GM12878 (cell line): ENCODE results near the gene NFU1. TPM values are rescaled to one million over a fixed set of nuclear protein-coding genes. Genes with fewer than 3 reads are reported as not detected.

Source experiments
- ATAC-seq: fragments of 200-7000 bp; cut with Tn5 transposase; 3 replicates; pipeline ENCODE4 v1.9.1; 2020; ENCODE audit warnings: mild to moderate bottlenecking, moderate library complexity
- BruUV-seq: library from RNA; stranded (reverse); fragments of 400-500 nt; replicated peaks from 2 replicates; lab custom pipeline; 2021; lab: Mats Ljungman, UMichigan
- CTCF ChIA-PET: fragments of 300-600 bp; sonication (Branson Sonifier 250); formaldehyde crosslinking; extraction: SDS; loops from one replicate; lab custom pipeline; 2021; ENCODE audit warnings: inconsistent platforms; lab: Yijun Ruan, JAX
- POLR2A ChIA-PET: fragments of 350-600 bp; formaldehyde crosslinking; extraction: SDS; loops from one replicate; lab custom pipeline; 2021; ENCODE audit warnings: inconsistent platforms; lab: Charles Lee
- RAD21 ChIA-PET: fragments of 300-600 bp; sonication (Branson Sonifier 250); formaldehyde crosslinking; loops from one replicate; lab custom pipeline; 2023; ENCODE audit warnings: antibody characterized with exemption; ENCODE audit not compliant: unreplicated experiment; lab: Charles Lee
- SMC1A ChIA-PET: fragments of 300-600 bp; sonication (Branson Sonifier 250); formaldehyde crosslinking; loops from one replicate; lab custom pipeline; 2023; ENCODE audit not compliant: unreplicated experiment, uncharacterized antibody; lab: Charles Lee
- DNase-seq: peaks from one replicate; pipeline ENCODE4 v3.0.0-alpha.2; 2011; ENCODE audit warnings: low read depth, low spot score
- FAIRE-seq: peaks from 3 replicates; lab custom pipeline; 2011; peaks lifted over from hg19 to GRCh38; lab: Jason Lieb, UNC
- H2AFZ ChIP-seq: 2 replicates; pipeline ENCODE4 v1.6.0; 2011; ENCODE audit warnings: low read depth, low read length, control low read depth; ENCODE audit not compliant: control insufficient read depth
- H3K27ac ChIP-seq: 2 replicates; pipeline ENCODE4 v1.5.1; 2011; ENCODE audit warnings: control low read depth; ENCODE audit not compliant: control insufficient read depth, insufficient read depth
- H3K27me3 ChIP-seq, 2 experiments: replicated peaks in 1 of 2; 2 replicates each; pipeline versions ENCODE4 v1.6.0 to v1.6.1; 2011; ENCODE audit warnings: low read length in 1 of 2; ENCODE audit not compliant: control insufficient read depth in 2 of 2, insufficient read depth in 2 of 2
- H3K36me3 ChIP-seq, 2 experiments: 2 replicates each; pipeline ENCODE4 v1.5.1; 2011; ENCODE audit warnings: low read length in 1 of 2; ENCODE audit not compliant: control insufficient read depth in 2 of 2, insufficient read depth in 2 of 2
- H3K4me1 ChIP-seq: 2 replicates; pipeline ENCODE4 v1.6.1; 2011; ENCODE audit warnings: mild to moderate bottlenecking, low read length, moderate library complexity, mixed read lengths; ENCODE audit not compliant: control insufficient read depth, insufficient read depth
- H3K4me2 ChIP-seq: 2 replicates; pipeline ENCODE4 v1.6.0; 2011; ENCODE audit warnings: control low read depth; ENCODE audit not compliant: control insufficient read depth, insufficient read depth
- H3K4me3 ChIP-seq: fragments of 200-600 bp; sonication (generic); 2 replicates; pipeline ENCODE4 v1.5.1; 2016
- H3K79me2 ChIP-seq: 2 replicates; pipeline ENCODE4 v1.6.0; 2011; ENCODE audit warnings: low read length; ENCODE audit not compliant: control insufficient read depth, insufficient read depth
- H3K9ac ChIP-seq: 2 replicates; pipeline ENCODE4 v1.8.0; 2011; ENCODE audit warnings: low read length, control low read depth, mixed read lengths; ENCODE audit not compliant: control insufficient read depth, insufficient read depth
- H3K9me3 ChIP-seq: replicated peaks from 3 replicates; pipeline ENCODE4 v1.5.1; 2011; ENCODE audit warnings: mild to moderate bottlenecking, low read length; ENCODE audit not compliant: control insufficient read depth, insufficient read depth
- H4K20me1 ChIP-seq: 2 replicates; pipeline ENCODE4 v1.6.0; 2011; ENCODE audit not compliant: control insufficient read depth, insufficient read depth
- ASH2L ChIP-seq: fragments of 300-600, 200-600 bp; sonication (generic); IDR thresholded peaks from 2 replicates; pipeline ENCODE4 v1.6.1; 2017; ENCODE audit warnings: low read depth, mild to moderate bottlenecking, borderline replicate concordance
- BACH1 ChIP-seq: fragments of 450-650 bp; IDR thresholded peaks from 2 replicates; pipeline ENCODE4 v1.6.1; 2017; ENCODE audit warnings: mild to moderate bottlenecking, borderline replicate concordance
- BCL3 ChIP-seq: IDR thresholded peaks from 2 replicates; pipeline ENCODE4 v1.6.1; 2011; ENCODE audit warnings: borderline replicate concordance, low read depth, mild to moderate bottlenecking, moderate library complexity, low read length; ENCODE audit not compliant: insufficient read depth, poor library complexity, severe bottlenecking
- FOS ChIP-seq: IDR thresholded peaks from 3 replicates; pipeline ENCODE4 v1.6.1; 2011; ENCODE audit warnings: borderline replicate concordance; ENCODE audit not compliant: insufficient read length; ENCODE audit errors: extremely low read depth
- HDAC6 ChIP-seq: fragments of 200-600 bp; sonication (generic); IDR thresholded peaks from one replicate; pipeline ENCODE4 v1.8.0; 2017; ENCODE audit warnings: antibody characterized with exemption; ENCODE audit not compliant: unreplicated experiment
- KDM1A ChIP-seq: fragments of 200-600 bp; sonication (generic); IDR thresholded peaks from 2 replicates; pipeline ENCODE4 v1.6.1; 2016; ENCODE audit warnings: borderline replicate concordance
- NR2C2 ChIP-seq: IDR thresholded peaks from 2 replicates; pipeline ENCODE4 v1.6.1; 2011; ENCODE audit warnings: borderline replicate concordance, low read depth; ENCODE audit not compliant: control insufficient read depth, insufficient read length
- NRF1 ChIP-seq: conservative IDR thresholded peaks from 2 replicates; pipeline ENCODE4 v1.6.1; 2011; ENCODE audit warnings: mild to moderate bottlenecking, low read depth, low read length, improper control_type of control experiment
- PAX5 ChIP-seq: IDR thresholded peaks from 2 replicates; pipeline ENCODE4 v1.6.1; 2011; ENCODE audit warnings: low read depth, low read length, borderline replicate concordance
- PAX8 ChIP-seq: fragments of 450-650 bp; IDR thresholded peaks from 2 replicates; pipeline ENCODE4 v1.6.1; 2017; ENCODE audit warnings: mild to moderate bottlenecking, moderate library complexity
- RAD51 ChIP-seq: fragments of 450-650 bp; IDR thresholded peaks from 2 replicates; pipeline ENCODE4 v1.6.1; 2016; ENCODE audit warnings: moderate library complexity, mild to moderate bottlenecking, inconsistent platforms
- RB1 ChIP-seq: fragments of 450-650 bp; formaldehyde crosslinking; IDR thresholded peaks from 2 replicates; pipeline ENCODE4 v1.6.1; 2017; ENCODE audit warnings: mild to moderate bottlenecking, borderline replicate concordance
- SP1 ChIP-seq: IDR thresholded peaks from one replicate; pipeline ENCODE4 v1.6.1; 2011; ENCODE audit warnings: low read depth, low read length
- SUPT20H ChIP-seq: IDR thresholded peaks from 2 replicates; pipeline ENCODE4 v1.6.1; 2011; ENCODE audit warnings: low read depth, mild to moderate bottlenecking, low read length, moderate library complexity, borderline replicate concordance; ENCODE audit not compliant: control insufficient read depth
- TAF1 ChIP-seq: IDR thresholded peaks from 2 replicates; pipeline ENCODE4 v1.6.1; 2011; ENCODE audit warnings: mild to moderate bottlenecking, low read depth, low read length, borderline replicate concordance
- YBX1 ChIP-seq: fragments of 450-650 bp; IDR thresholded peaks from 2 replicates; pipeline ENCODE4 v1.6.1; 2016; ENCODE audit warnings: antibody characterized with exemption
- YY1 ChIP-seq: IDR thresholded peaks from 2 replicates; pipeline ENCODE4 v1.6.1; 2011; ENCODE audit warnings: low read depth, mild to moderate bottlenecking, low read length
- ZNF217 ChIP-seq: fragments of 450-650 bp; IDR thresholded peaks from 2 replicates; pipeline ENCODE4 v1.6.1; 2017; ENCODE audit warnings: antibody characterized with exemption, mild to moderate bottlenecking
- WGBS: methylation state at CpG from one replicate; pipeline ENCODE4 v1.1.6; 2016; ENCODE audit warnings: low lambda C conversion rate; ENCODE audit not compliant: insufficient replicate concordance, insufficient coverage; ENCODE audit errors: missing lambda C conversion rate; 5-methylcytosine and 5-hydroxymethylcytosine counted together
- in situ Hi-C: fragments of 300-500 bp; cut with MboI; formaldehyde crosslinking; loops from 9 replicates; pipeline ENCODE4 v1.14.3; 2018; ENCODE audit warnings: mixed read lengths
- intact Hi-C: fragments of 100-400 bp; cut with micrococcal nuclease; formaldehyde crosslinking; loops from one replicate; pipeline ENCODE4 v1.14.2; 2022; ENCODE audit not compliant: unreplicated experiment
- polyA plus RNA-seq, 11 experiments: library from polyadenylated mRNA; depleted of rRNA in 4 of 11; unstranded in 6 of 11; stranded (reverse) in 5 of 11; fragments of >200 nt; fragmentation: Nextera tagmentation in 4 of 11; fragmentation: Illumina TruSeq in 1 of 11; extraction: Ambion mirVana in 4 of 11; extraction: Trizol in 1 of 11; gene quantifications; 1 replicate in 1 of 11; 2 replicates in 10 of 11; pipeline versions ENCODE4 v1.2.1 to v1.2.3, GENCODE V29; 2011 to 2016; ENCODE audit warnings: inconsistent platforms in 2 of 11, missing spikeins in 2 of 11, low read depth in 1 of 11
- total RNA-seq, 4 experiments: library from RNA; depleted of rRNA in 3 of 4; stranded (reverse); fragments of >200 nt in 3 of 4; fragmentation: Illumina TruSeq in 1 of 4; extraction: Trizol in 1 of 4; gene quantifications; 2 replicates each; pipeline versions ENCODE4 v1.2.1 to v1.2.3, GENCODE V29; 2013 to 2021
- TF ChIP-seq, protein P1 (sequence below): fragments of 450-650 bp; IDR thresholded peaks from 2 replicates; pipeline ENCODE4 v1.6.1; 2017; ENCODE audit warnings: mild to moderate bottlenecking, moderate library complexity

The NFU1 gene
- total and polyA plus RNA-seq, 10 of the 15 experiments (the other 5 are each of a cell fraction or from before 2014, with no cell fraction given), result 27.3 to 86.0 (median 41.5) TPM

- intact Hi-C loops, result loop anchor here (2.0 to 5.0 kb wide), 4 partner anchors 51 to 277 kb away; partner anchors contain the start of gene GFPT1
- H3K4me1 ChIP-seq, result peaks cover 9% of the 10 kb centered on the region; the same call in 1 of the 2 replicates
- H4K20me1 ChIP-seq, result no peaks in the 10 kb centered on the region
- H3K27me3 ChIP-seq, result no peaks in the 10 kb centered on the region
- WGBS, result 71% methylated on average over 7 of the region's 7 CpGs
- no peak for FAIRE-seq
- H3K36me3 ChIP-seq, result no peaks in the 10 kb centered on the region
- ChIA-PET RAD21 (interaction anchor here (0.7 to 3.7 kb wide), 15 partner anchors 16 to 362 kb away, joined by 3 to 27 read pairs (median 5); no protein-coding TSS in a partner anchor), POLR2A (interaction anchor here (0.5 to 3.5 kb wide), 11 partner anchors 9 to 208 kb away, joined by 3 to 16 read pairs (median 5); partner anchors contain the start of genes AAK1 and GFPT1), SMC1A (interaction anchor here (0.9 to 2.7 kb wide), 17 partner anchors 9 to 332 kb away, joined by 3 to 15 read pairs (median 4); no protein-coding TSS in a partner anchor), CTCF (interaction anchor here (0.6 to 4.1 kb wide), 21 partner anchors 13 to 286 kb away, joined by 3 to 24 read pairs (median 4); partner anchors contain the start of gene GFPT1)
- H3K79me2 ChIP-seq, result peaks cover 10% of the 10 kb centered on the region
- H3K9me3 ChIP-seq, result no peaks in the 10 kb centered on the region
- no peak; the same call in 2 of the 3 replicates for ATAC-seq
- in situ Hi-C loops, result no loop called here
- H3K27ac ChIP-seq, result peak overlapping the region; percentile 89
- no peak for DNase-seq
- H3K4me3 ChIP-seq, result peak overlapping the region; percentile 76
- H3K4me2 ChIP-seq, result peak overlapping the region; percentile 77
- H2AFZ ChIP-seq, result peak overlapping the region; percentile 92
- peak overlapping the region; percentile 85 for H3K9ac ChIP-seq
- BruUV-seq, result TSS peak; percentile 97
- no peak for TF ChIP-seq NR2C2
- no peak for TF ChIP-seq NRF1
- no peak for TF ChIP-seq HDAC6
- no peak for TF ChIP-seq RB1
- no peak for TF ChIP-seq RAD51
- TF ChIP-seq, protein P1, sequence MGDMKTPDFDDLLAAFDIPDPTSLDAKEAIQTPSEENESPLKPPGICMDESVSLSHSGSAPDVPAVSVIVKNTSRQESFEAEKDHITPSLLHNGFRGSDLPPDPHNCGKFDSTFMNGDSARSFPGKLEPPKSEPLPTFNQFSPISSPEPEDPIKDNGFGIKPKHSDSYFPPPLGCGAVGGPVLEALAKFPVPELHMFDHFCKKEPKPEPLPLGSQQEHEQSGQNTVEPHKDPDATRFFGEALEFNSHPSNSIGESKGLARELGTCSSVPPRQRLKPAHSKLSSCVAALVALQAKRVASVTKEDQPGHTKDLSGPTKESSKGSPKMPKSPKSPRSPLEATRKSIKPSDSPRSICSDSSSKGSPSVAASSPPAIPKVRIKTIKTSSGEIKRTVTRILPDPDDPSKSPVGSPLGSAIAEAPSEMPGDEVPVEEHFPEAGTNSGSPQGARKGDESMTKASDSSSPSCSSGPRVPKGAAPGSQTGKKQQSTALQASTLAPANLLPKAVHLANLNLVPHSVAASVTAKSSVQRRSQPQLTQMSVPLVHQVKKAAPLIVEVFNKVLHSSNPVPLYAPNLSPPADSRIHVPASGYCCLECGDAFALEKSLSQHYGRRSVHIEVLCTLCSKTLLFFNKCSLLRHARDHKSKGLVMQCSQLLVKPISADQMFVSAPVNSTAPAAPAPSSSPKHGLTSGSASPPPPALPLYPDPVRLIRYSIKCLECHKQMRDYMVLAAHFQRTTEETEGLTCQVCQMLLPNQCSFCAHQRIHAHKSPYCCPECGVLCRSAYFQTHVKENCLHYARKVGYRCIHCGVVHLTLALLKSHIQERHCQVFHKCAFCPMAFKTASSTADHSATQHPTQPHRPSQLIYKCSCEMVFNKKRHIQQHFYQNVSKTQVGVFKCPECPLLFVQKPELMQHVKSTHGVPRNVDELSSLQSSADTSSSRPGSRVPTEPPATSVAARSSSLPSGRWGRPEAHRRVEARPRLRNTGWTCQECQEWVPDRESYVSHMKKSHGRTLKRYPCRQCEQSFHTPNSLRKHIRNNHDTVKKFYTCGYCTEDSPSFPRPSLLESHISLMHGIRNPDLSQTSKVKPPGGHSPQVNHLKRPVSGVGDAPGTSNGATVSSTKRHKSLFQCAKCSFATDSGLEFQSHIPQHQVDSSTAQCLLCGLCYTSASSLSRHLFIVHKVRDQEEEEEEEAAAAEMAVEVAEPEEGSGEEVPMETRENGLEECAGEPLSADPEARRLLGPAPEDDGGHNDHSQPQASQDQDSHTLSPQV, result no peak
- TF ChIP-seq BACH1, result no peak
- TF ChIP-seq YBX1, result no peak
- no peak for TF ChIP-seq PAX8
- TF ChIP-seq ASH2L, result no peak
- TF ChIP-seq YY1, result no peak
- no peak for TF ChIP-seq TAF1
- no peak for TF ChIP-seq SP1
- TF ChIP-seq PAX5, result no peak
- no peak for TF ChIP-seq ZNF217
- TF ChIP-seq FOS, result no peak
- TF ChIP-seq SUPT20H, result no peak
- no peak for TF ChIP-seq KDM1A
- TF ChIP-seq BCL3, result peak; percentile 2
These were observed 518 bp upstream of the NFU1 start for GRCh38 chr2:69437751-69438154.
